Glutamatergic neuron (in vitro differentiated cells): Measurements from ENCODE around the gene CASP12. TPM values are rescaled to one million over a fixed set of nuclear protein-coding genes. Genes with fewer than 3 reads are reported as not detected.

Experiments
- DNase-seq: peaks from one replicate; pipeline ENCODE4 v3.0.0; 2022
- H3K27ac Mint-ChIP-seq: one replicate; pipeline ENCODE4 v1.8.0; 2020; ENCODE audit warnings: mild to moderate bottlenecking, mixed read lengths, inconsistent platforms; ENCODE audit not compliant: unreplicated experiment
- H3K27me3 Mint-ChIP-seq: one replicate; pipeline ENCODE4 v1.8.0; 2020; ENCODE audit warnings: mild to moderate bottlenecking, moderate library complexity, mixed read lengths, inconsistent platforms; ENCODE audit not compliant: unreplicated experiment
- H3K36me3 Mint-ChIP-seq: one replicate; pipeline ENCODE4 v1.8.0; 2020; ENCODE audit warnings: mild to moderate bottlenecking, mixed read lengths, inconsistent platforms; ENCODE audit not compliant: unreplicated experiment
- H3K4me1 Mint-ChIP-seq: one replicate; pipeline ENCODE4 v1.8.0; 2020; ENCODE audit warnings: mild to moderate bottlenecking, low read depth, mixed read lengths, inconsistent platforms; ENCODE audit not compliant: unreplicated experiment
- H3K4me3 Mint-ChIP-seq: one replicate; pipeline ENCODE4 v1.8.0; 2020; ENCODE audit warnings: mild to moderate bottlenecking, mixed read lengths, inconsistent platforms; ENCODE audit not compliant: unreplicated experiment
- H3K9me3 Mint-ChIP-seq: one replicate; pipeline ENCODE4 v1.8.0; 2020; ENCODE audit warnings: mild to moderate bottlenecking, moderate library complexity, mixed read lengths, inconsistent platforms; ENCODE audit not compliant: unreplicated experiment
- CTCF ChIP-seq: fragments of 200-600 bp; sonication (generic); IDR thresholded peaks from one replicate; pipeline ENCODE4 v1.5.0; 2021; ENCODE audit not compliant: partially characterized antibody, unreplicated experiment
- total RNA-seq: library from RNA; stranded (reverse); fragmentation: NEBNext Ultra II Directional; extraction: Animal tissue kit (Norgen Biotek cat#: 25700); gene quantifications from one replicate; pipeline ENCODE4 v1.2.1, GENCODE V29; 2021; ENCODE audit not compliant: unreplicated experiment

Gene CASP12
- total RNA-seq, 1 donor from 2014 or later, result not detected

- TF ChIP-seq CTCF, result no peak
- H3K36me3 Mint-ChIP-seq, result no peaks in the 10 kb centered on the region
- H3K9me3 Mint-ChIP-seq, result no peaks in the 10 kb centered on the region
- no peak overlapping the region for H3K27ac Mint-ChIP-seq
- H3K4me3 Mint-ChIP-seq, result no peak overlapping the region
- H3K27me3 Mint-ChIP-seq, result peaks cover 1% of the 10 kb centered on the region
- no peak for DNase-seq
- H3K4me1 Mint-ChIP-seq, result no peaks in the 10 kb centered on the region
Observed at GRCh38 chr11:104870910-104871309, 27.4 kb downstream of the CASP12 start.

GRCh38 chr11:104866815-104867214, 31.4 kb downstream of the CASP12 start:
- H3K36me3 Mint-ChIP-seq, result peaks cover 6% of the 10 kb centered on the region
- H3K4me3 Mint-ChIP-seq, result no peak overlapping the region
- peaks cover 4% of the 10 kb centered on the region for H3K9me3 Mint-ChIP-seq
- H3K4me1 Mint-ChIP-seq, result no peaks in the 10 kb centered on the region
- DNase-seq, result no peak
- TF ChIP-seq CTCF, result no peak
- H3K27ac Mint-ChIP-seq, result no peak overlapping the region
- H3K27me3 Mint-ChIP-seq, result no peaks in the 10 kb centered on the region

GRCh38 chr11:104858882-104859775, 39.1 kb downstream of the CASP12 start:
- DNase-seq, result no peak
- no peaks in the 10 kb centered on the region for H3K27me3 Mint-ChIP-seq
- peak overlapping the region; percentile 67 for H3K27ac Mint-ChIP-seq
- no peaks in the 10 kb centered on the region for H3K36me3 Mint-ChIP-seq
- H3K4me1 Mint-ChIP-seq, result peaks cover 16% of the 10 kb centered on the region
- TF ChIP-seq CTCF, result no peak
- H3K4me3 Mint-ChIP-seq, result no peak overlapping the region
- no peaks in the 10 kb centered on the region for H3K9me3 Mint-ChIP-seq

GRCh38 chr11:104856607-104857006, 41.7 kb downstream of the CASP12 start:
- TF ChIP-seq CTCF, result no peak
- Mint-ChIP-seq H3K36me3 (no peaks in the 10 kb centered on the region), H3K4me3 (no peak overlapping the region), H3K27ac (no peak overlapping the region), H3K4me1 (peaks cover 16% of the 10 kb centered on the region), H3K27me3 (no peaks in the 10 kb centered on the region), H3K9me3 (no peaks in the 10 kb centered on the region)
- no peak for DNase-seq

- Mint-ChIP-seq H3K4me1 (peaks cover 16% of the 10 kb centered on the region), H3K27me3 (no peaks in the 10 kb centered on the region), H3K36me3 (no peaks in the 10 kb centered on the region), H3K27ac (no peak overlapping the region), H3K4me3 (no peak overlapping the region), H3K9me3 (no peaks in the 10 kb centered on the region)
- TF ChIP-seq CTCF, result no peak
- DNase-seq, result no peak
Observed at GRCh38 chr11:104855965-104856364, 42.3 kb downstream of the CASP12 start.
